NAMALWA (cell line): Measurements from ENCODE around the gene COL11A2.

Source experiments
- DNase-seq: peaks from one replicate; pipeline ENCODE4 v3.0.0-alpha.2; 2015; ENCODE audit warnings: low spot score

COL11A2 gene

DNA sequence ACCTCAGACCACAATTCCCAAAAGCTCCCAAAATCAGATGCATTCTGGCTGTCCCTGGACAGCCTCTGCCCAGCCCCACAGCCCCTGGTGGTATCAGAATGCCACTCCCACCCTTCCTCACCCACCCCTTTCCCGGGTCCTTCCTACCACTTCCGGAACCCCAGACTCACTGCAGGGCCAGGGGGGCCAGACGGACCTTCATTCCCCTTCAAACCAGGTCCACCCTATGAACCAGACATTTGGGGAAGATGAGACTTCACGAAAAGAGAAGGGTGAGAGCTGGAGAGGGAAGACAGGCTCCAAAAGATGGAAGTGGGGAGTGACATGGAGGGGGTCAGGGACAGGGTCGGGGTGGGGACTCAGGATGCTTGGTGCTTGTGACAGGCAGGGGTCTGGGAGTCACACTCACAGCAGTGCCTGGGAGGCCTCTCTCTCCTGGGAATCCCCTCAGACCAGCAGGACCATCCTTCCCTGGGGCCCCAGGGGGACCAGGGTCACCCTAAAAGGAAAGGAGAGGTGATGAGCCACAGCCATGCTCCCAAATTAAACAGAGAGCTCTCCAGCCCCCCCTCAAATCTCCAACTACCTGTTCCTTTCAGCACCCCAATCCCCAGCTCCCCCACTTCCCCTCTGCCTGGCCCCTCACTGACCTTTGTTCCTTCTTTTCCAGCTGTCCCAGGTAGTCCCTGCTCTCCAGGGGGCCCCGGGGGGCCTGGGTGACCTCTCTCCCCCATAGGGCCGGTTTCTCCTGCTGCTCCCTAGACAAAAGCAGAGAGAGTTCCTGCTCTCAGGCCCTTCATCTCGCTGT, 20.2 kb downstream of the COL11A2 start:
- no peak for DNase-seq

DNA sequence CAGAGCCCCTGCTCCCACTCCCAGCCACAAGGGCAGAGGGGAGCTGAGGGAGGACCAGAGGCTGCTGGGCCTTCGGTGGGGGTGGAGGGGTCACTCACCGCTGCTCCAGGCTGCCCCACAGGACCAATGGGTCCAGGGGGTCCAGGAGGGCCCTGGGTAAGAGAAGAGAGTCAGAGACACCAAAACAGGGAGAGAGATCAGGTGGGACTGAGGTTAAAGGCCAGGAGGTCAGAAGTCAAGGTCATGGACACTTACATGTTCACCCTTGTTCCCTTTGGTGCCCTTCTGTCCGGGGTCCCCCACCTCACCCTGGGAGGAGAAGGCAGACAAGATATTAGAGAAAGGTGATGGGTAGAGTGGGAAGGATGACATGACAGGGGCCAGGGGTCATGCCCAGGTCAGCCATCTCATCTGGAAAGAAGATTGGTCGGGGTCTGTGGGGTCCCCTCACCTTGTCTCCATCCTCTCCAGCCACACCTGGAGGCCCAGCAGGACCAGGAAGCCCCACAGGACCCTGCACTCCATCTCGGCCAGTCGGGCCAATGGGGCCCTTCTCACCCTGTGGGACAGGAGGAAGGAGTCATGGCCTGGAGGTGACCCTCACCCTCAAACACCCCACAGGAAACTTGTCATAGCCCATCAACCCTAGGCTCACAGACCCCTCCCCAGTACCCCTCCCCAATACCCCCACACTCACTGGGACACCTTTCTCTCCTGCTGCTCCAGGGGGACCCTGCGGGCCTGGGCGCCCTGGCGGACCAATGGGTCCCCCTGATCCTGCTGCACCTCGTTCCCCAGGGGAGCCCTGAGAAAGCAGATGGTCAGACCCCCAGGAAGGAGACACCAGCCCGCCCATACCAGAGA, 21.0 kb downstream of the COL11A2 start:
- DNase-seq, result no peak

GRCh38 chr6:33170176-33171015, 21.9 kb downstream of the COL11A2 start:
- peak; percentile 45 for DNase-seq

- DNase-seq, result no peak
These were observed 22.7 kb downstream of the COL11A2 start for GRCh38 chr6:33169291-33170175.

DNA sequence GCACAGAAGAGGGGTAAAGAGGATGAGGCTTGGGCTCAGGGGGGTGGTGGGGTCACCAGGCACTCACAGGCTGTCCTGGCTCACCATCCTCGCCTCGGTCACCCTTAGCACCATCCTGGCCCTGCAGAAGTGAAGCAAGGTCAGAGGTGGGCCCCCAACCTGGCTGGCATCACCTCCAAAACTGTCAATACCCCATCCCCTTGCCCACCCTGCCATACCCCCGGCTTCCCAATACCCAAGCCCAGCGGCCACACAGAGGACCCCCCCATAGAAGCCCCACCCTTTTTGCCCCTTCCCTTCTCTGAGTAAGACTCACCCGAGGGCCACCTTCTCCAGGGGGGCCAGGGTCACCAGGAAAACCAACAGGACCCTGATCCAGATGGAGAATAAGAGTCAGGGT, 23.6 kb downstream of the COL11A2 start:
- DNase-seq, result no peak

GRCh38 chr6:33168284-33168601, 24.0 kb downstream of the COL11A2 start:
- DNase-seq, result no peak

- DNase-seq, result no peak
These were observed 24.6 kb downstream of the COL11A2 start for GRCh38 chr6:33167374-33168283.

DNA sequence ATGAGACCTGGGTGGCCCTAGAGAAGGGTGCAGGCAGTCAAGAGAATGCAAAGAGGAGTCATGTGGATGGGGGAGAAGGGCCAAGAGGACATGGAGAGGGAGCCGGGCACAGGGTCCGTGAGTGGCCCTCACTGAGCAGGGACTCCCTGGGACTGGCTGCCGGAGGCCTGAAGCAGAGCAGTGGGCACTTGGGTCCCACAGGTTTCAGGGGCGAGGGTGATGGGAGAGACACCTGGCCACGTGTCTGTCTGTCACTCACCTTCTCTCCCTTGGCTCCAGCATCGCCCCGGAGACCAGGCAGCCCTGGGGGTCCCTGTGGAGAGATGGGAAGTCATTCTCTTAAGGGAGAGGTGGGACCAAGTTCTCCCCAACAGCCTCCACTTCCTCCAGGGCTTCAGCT, 25.5 kb downstream of the COL11A2 start:
- DNase-seq, result no peak

- no peak for DNase-seq
These were observed 25.9 kb downstream of the COL11A2 start for GRCh38 chr6:33166363-33166762.

- no peak for DNase-seq
These were observed 26.5 kb downstream of the COL11A2 start for GRCh38 chr6:33165581-33166258.

- no peak for DNase-seq
These were observed 27.4 kb downstream of the COL11A2 start for GRCh38 chr6:33164665-33165373.

DNA sequence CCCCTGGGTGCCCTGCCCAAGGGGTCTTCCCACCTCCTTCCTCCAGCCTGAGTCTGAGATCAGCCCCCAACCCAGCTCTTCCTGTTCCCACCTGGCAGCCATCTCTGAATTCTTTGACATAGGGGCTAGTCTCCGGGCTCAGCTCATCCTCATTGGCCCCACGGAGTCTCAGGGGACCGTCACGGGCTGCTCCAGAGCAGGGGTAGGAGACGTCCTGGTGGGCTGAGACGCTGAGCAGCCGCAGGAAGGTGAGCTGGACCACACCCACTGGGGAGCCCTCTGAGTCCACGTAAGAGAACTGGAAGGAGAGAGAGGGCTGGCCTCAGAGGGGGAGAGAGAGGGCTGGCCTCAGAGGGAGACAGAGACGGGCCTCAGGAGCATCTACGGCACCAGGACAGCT, 28.1 kb downstream of the COL11A2 start:
- DNase-seq, result no peak

DNA sequence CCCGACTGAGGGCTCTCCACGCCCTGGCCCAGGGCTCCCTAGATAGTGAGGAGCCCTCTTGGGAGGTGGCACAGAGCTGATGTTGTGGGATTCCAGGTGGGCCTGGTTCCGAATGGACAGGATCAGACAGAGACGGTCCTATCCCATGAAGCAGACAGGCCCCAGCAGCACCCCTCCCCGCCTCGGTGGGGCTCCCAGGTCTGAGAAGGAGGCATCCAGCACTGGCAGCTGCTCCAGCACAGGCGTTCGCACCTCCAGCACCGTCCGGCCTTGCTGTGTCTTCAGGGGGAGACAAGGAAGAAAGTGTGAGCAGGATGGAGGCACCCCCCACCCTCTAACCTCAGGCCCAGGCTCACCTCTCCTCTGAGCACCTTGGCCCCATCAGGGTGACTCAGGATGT, 28.7 kb downstream of the COL11A2 start:
- no peak for DNase-seq

DNA sequence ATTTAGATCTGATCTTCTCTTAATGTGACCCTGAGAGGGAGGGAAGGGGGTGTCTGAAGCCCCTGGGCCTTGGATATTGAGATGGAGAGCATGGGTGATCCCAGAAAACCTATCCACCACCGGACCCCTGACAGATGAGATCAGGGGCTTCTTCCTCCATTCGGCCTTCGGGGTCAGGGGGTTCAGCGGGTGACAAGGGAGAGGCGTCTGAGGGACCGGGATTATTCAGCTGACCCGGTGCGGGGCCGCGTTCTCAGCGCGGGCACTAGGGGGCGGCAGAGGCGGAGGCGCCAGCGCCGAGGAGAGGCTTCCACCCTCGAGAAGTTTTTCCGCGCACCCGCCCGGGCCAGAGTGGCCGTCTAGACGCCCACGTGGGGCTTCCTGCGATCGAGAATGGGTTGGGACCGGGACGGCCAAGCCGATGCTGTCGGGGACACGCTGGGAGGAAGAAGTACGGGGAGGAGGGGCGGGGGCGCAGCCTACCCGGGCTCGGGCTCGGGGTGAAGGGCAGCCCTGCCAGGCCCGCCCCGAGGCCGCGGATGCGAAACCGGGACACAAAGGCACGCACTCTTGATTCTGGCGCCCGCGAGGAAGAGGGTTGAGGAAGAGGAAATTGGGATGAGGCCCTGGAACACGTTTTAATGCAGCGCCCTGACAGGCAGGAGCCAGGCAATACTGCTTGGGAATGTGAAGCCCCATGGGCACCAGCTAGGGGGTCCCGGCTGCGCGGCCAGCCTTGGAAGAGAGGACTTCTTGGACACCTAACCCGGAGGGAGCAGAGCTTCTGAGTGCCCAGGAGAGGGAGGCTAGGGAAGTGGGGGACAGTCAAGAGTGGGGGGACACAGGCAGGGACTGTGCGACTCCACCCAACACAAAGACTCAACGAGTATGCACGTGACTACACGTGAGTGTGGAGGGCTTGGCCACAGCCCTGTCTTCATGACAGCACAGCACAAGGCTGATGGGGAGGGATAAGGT, 30.6 kb downstream of the COL11A2 start:
- peak; percentile 71 for DNase-seq

DNA sequence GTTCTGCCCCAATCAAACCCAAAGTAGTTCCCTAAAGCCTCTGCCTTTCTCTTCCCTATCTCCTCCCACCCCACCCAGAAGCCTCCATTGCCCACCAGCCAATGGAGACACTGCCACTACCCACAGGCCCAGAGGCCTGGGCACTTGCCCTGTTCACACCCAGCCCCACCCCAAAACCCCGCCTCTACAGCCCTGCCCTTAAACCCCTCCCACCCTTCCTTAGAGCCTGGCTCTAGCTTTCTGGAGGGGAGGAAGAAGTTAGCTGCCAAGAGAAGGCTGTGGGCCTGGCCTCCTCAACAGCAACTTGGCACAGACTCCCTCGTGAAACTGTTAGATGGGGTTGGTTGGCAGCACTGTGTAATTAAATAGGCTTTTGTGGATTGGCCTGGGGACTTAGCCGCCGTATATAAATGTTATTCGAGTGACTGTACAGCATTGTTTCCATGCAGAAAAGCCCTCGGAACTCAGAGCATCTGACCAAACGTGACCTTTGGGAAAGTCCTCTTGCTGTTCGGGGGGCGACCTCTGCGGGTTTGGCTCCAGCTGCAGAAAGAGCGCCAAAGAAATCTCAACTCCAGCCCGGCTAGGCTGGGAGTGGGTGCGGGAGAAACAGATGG, 31.4 kb downstream of the COL11A2 start:
- DNase-seq, result no peak

DNA sequence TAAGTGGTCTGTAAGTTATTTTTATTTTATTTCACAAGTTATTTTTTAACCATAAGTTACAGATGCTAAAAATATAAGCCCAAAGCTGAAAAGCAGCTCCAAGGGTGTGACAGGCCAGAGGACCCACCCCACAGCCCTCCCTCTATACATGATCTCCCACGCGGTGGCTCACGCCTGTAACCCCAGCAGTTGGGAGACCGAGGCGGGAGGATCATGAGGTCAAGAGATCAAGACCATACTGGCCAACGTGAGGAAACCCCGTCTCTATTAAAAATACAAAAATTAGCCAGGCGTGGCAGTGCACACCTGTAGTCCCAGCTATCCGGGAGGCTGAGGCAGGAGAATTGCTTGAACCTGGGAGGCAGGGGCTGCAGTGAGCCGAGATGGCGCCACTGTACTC, 32.2 kb downstream of the COL11A2 start:
- DNase-seq, result no peak

DNA sequence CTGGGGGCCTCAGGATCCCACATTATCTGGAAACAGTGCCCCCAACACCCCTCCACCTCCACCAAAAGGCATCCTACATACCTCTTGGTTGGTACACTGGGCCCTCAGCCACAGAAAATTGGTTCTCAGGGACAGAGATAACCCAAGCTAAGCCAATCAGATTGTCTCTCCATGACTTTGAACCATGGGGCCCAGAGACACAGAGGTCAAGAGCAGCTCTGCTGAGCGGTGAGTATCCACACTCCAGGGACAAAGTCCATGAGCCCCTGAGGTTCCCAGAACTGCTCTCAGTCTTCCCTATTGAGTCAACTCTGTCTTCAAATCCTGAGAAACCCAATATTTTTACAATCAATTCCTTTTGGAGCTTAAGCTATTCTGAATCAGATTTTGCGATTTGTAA, 35.3 kb downstream of the COL11A2 start:
- DNase-seq, result no peak

DNA sequence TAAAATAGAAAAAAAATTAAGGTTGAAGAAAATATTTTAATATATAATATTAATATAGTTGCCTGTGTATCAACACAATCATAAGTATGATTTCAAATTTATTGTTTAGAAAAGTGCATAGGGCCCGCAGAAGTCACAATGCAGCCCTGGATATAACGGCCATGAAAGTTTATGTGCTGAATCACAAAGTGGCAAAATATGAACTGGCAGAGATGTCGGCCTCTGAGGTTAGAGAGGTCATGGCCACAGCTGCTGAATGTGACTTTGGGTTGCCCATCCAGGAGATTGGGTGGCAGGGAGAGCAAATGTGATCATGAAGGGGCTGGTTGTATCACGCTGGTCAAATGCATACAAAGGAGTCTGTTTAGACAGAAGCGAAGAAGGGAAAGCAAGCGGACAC, 35.7 kb downstream of the COL11A2 start:
- DNase-seq, result no peak
